Stimulated activated CD8-positive, alpha-beta memory T cell treated with anti-CD3 and anti-CD28 coated beads, Interleukin-15, amount 100 ng/mL, for 24 hours (primary cell): ENCODE results near the gene ARHGEF4.

ENCODE experiments used
- DNase-seq: peaks from one replicate; pipeline ENCODE4 v3.0.0-alpha.2; 2020; ENCODE audit warnings: low read depth

The ARHGEF4 gene

GRCh38 chr2:131039101-131039440, 202.4 kb downstream of the ARHGEF4 start:
- DNase-seq, result no peak

GRCh38 chr2:131039535-131039907, 202.8 kb downstream of the ARHGEF4 start:
- DNase-seq, result no peak

GRCh38 chr2:131039908-131040660, 203.4 kb downstream of the ARHGEF4 start:
- DNase-seq, result no peak

- no peak for DNase-seq
Measured at GRCh38 chr2:131040661-131041401, 204.1 kb downstream of the ARHGEF4 start.

GRCh38 chr2:131041402-131042147, 204.9 kb downstream of the ARHGEF4 start:
- no peak for DNase-seq

GRCh38 chr2:131042148-131042775, 205.5 kb downstream of the ARHGEF4 start:
- no peak for DNase-seq

- no peak for DNase-seq
Measured at GRCh38 chr2:131043199-131044074, 206.7 kb downstream of the ARHGEF4 start.

- no peak for DNase-seq
Measured at GRCh38 chr2:131044075-131044756, 207.5 kb downstream of the ARHGEF4 start.

GRCh38 chr2:131044757-131045150, 208.0 kb downstream of the ARHGEF4 start:
- no peak for DNase-seq

GRCh38 chr2:131045286-131046027, 208.7 kb downstream of the ARHGEF4 start:
- DNase-seq, result no peak

- no peak for DNase-seq
Measured at GRCh38 chr2:131046028-131046917, 209.6 kb downstream of the ARHGEF4 start.

- DNase-seq, result no peak
Measured at GRCh38 chr2:131046918-131047652, 210.4 kb downstream of the ARHGEF4 start.

- DNase-seq, result no peak
Measured at GRCh38 chr2:131047920-131048560, 211.3 kb downstream of the ARHGEF4 start.

- no peak for DNase-seq
Measured at GRCh38 chr2:131048641-131049040, 211.9 kb downstream of the ARHGEF4 start.

GRCh38 chr2:131049150-131049718, 212.5 kb downstream of the ARHGEF4 start:
- DNase-seq, result no peak

- DNase-seq, result no peak
Measured at GRCh38 chr2:131050896-131051295, 214.2 kb downstream of the ARHGEF4 start.

GRCh38 chr2:131052741-131053263, 216.1 kb downstream of the ARHGEF4 start:
- no peak for DNase-seq
